ENCODE measurements around the gene TMPRSS6.
A peak's percentile ranks its signal among the peaks of the same experiment; 100 is the strongest.

TMPRSS6 gene

DNA sequence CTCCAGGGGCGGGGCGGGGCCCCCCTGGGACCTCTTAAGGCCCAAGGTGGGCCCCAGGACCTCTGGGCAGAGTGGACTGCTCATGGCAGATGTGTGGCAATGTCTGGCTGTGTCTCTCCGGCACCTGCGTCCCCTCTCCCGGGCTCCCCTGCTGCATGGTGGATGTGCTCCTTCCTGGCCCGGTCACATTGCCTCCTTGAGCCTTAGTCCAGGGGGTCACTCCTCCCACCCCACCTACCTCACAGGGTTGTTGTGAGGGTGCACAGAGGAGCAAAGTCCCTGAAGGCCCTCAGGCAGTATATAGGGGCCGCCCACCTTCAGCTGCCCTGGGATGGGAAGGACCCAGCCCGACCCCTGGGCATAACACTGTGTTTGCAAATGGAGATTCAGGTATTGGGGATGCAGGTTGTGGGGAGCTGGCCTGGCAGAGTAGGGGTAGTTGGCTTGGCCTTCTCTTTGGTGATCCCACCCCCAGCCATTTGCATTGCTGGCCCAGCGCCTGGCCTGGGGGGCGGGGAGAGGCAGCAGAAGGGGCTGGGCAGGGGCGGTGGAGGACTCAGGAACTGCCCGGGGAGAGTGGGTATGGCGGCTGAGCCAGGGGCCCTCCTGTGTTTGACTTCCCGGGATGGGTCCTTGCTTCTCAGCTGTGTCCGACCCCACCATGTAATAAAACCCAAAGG lies 46.7 kb downstream of the TMPRSS6 start:
- DNase-seq: no peak

DNA sequence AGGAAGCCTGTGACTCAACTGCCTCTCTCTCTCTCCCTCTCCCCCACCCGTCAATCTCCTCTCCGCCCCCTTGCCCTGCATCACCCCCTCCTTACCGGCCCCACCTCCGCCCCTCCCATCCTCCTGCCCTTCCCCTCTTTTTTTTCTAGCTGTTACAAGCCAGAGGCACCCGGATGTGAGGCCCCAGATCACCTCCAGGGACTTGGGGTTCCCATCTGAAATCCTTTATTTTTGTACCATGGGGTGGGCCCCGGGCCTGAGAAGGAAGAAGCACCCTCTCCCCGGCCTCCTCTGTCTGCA lies 47.2 kb downstream of the TMPRSS6 start:
- no peak for DNase-seq

DNA sequence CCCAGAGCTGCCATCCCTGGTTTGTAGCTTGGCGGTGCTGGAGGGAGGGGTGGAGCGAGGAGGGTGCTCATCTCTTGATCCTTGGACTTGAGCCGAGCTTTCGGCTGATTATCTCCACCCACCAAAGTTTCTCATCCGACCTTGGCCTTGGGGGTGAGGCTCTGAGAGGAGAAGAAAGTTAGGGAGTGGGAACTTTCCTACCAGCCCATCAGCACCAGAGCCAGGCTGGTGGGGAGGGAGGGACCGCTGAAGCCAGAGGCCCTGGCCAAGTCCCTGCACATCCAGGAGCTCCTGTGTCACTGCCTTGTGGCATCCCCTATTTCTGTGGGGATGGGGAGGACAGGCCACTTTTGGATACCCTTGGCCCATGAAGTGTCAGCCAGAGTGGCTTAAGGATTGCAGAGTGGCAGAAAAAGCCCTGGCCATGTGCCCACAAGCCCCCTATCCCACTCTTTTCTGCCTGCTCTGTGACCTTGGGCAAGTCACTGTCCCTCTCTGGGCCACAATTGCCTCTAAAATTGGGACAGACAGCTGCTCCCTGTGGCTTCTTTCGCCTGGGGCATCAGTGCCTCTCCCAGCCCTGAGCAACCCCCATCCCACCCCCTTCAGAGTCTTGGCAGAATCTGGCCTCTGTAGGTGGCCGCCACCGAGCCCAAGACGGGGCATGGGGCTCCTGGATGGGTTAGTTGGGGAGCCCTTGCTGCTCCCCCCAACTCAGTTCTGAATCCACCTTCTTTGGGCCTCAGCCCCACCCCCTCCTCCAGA lies 47.7 kb downstream of the TMPRSS6 start:
- DNase-seq: no peak

DNA sequence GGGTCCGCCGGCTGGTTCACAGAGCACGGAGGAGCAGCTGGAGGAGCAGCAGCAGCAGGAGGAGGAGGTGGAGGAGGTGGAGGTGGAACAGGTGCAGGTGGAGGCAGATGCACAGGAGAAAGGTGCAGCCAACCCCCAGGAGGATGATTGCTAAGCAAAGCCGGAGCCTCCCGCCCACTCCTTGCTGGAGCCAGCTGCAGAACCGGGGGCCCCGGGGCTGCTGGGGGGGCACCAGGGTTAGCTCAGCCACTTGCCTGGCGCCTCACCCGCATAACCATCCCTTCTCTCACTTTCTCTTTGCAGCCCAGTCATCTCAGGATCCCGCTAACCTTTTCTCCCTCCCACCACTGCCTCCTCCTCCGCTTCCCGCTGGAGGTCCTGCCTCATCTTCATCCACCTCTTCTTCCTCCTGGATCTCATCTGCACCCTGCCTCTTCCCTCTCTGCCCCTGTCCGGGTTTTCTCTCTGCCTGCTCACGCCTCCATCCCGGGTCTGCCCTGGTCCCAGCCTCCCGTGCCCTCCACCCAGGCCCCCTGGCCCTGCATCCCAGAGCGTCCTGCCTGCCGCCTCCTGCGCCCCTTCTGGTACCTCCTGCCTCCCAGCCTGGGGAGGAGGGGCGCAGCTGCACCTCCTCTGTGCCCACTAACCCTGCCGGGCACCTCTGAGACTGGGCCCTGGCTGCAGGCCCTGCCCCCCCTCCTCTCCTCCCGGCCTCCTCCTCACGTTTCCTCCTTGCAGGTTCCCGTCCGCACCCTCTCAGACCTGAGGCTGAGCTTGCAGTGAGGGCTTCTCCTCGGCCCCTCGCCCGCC lies 48.5 kb downstream of the TMPRSS6 start:
- DNase-seq: peak; percentile 47

DNA sequence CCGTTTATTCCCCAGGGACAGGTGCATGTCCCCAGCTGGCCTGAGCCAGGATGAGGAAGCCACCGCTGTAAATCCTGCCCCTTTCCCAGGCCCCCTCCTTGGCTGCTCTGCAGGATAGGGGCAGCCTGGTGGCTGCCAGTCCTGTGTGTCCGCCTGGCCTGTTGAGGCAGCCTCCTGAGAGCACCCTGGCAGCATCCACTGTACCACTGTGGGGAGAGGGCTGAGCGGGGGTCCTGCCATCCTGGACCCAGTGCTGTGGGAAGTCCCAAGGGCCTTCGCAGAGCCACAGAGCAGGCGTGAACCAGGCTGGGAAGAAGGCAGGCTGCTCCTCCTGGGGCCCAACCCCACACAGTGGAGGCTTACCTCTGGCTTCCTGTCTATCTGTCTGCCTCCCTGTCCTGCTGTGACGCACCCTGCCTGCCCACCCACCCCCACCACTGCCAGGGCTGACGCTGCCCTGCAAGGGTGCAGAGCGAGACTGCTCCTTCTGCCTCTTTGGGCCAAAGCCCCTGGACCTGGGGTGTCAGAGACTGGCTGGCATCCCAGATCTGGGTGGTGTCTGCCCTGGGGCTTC lies 49.5 kb downstream of the TMPRSS6 start:
- DNase-seq: no peak

DNA sequence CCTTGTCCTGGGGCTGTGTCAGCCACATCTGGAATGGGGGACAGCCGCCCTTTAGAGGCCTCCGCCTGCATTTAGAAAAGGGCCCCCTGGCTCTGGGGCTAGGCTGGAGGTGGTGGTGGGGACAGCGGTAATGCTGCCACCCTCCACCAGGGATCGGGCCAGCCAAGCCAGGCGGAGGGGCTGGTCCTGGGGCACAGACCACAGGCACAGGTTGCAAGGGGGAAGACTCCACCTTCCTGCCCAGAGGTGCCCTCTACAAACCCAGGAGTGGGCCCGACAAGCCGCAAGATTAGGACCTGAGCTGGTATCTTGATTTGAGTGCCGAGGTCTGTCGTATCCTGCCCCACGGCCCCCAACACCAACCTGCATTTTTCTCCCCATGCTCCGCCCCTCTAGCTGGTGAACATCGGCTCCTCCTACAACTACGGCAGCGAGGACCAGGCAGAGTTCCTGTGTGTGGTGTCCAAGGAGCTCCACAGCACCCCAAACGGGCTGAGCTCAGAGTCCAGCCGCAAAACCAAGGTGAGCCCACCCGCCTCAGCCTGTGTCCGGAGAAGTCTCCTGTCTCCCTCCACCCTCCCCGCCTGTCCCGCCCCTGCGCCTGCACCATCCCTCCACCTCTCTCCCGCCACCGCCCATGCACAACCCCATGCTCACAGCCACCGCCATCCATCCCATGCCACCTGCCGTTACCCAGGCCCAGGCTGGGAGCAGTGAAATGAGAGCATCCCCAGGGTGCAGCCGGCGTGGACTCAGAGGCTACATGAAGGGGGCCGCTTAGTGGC lies 50.4 kb downstream of the TMPRSS6 start:
- DNase-seq: no peak

DNA sequence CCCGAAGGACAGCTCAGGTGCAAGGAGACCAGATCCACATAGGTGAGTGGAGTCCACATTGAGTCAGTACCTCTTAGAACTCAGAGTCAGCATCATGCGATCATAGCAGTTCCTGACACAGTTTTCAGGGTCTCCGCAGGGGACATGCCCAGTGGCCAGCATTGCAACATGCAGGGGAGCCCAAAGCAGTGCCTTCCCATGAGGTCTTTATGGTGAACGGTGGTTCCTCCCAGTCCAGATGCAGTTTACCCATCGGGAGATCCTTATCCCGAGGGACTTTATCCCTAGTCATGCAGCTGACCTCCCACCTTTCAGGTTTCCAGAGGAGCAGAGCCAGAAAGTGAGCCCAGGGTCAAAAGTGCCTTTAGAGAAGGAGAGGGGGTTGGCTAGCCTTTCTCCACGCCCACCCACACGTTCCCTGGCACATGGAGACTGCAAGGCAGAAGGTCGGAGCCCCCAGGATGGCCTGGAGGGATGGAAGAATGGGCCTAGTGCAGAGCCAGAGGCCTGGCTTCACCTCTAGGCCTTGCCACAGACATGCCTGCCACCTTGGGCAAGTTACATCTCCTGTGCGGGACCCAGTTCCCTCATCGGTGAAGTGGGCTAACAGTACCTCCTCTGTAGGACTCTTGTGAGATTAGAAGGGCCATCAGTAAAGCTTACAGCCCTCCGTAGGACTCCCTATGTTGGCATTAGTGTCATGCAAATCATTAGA lies 51.6 kb downstream of the TMPRSS6 start:
- DNase-seq: no peak

DNA sequence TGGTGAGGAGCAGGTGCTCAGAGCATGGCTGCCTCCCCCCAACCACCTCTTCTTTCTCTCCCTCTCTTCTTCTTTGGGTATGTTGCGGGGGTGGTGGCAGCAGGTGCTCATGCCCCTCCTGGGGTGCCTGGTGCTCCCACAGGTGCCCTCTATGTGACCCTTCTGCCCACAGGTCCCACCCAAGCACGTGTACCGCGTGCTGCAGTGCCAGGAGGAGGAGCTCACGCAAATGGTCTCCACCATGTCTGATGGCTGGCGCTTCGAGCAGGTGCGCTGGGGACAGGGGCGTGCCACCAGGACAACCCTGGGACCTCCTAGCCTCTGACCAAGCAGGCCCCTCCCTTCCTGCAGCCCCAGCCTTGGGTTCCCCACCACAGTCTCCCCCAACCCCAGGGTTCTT lies 52.3 kb downstream of the TMPRSS6 start:
- DNase-seq: no peak

DNA sequence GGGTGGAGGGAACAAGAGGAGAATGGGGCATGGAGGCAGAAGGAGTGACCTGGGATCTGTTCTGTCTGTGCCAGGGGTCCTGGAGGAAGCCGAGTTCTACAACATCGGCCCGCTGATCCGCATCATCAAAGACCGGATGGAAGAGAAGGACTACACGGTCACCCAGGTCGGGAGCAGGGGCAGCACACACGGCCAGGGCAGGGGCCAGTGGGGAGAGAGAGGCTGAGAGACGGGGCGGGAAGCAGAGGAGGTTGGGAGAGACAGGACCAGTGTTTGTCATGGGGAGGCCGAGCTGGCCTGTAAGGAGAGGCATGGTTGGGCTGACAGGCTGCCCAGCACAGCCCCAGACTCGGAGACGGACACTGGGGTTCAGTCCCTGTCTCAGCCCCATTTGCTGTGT lies 53.3 kb downstream of the TMPRSS6 start:
- DNase-seq: no peak

DNA sequence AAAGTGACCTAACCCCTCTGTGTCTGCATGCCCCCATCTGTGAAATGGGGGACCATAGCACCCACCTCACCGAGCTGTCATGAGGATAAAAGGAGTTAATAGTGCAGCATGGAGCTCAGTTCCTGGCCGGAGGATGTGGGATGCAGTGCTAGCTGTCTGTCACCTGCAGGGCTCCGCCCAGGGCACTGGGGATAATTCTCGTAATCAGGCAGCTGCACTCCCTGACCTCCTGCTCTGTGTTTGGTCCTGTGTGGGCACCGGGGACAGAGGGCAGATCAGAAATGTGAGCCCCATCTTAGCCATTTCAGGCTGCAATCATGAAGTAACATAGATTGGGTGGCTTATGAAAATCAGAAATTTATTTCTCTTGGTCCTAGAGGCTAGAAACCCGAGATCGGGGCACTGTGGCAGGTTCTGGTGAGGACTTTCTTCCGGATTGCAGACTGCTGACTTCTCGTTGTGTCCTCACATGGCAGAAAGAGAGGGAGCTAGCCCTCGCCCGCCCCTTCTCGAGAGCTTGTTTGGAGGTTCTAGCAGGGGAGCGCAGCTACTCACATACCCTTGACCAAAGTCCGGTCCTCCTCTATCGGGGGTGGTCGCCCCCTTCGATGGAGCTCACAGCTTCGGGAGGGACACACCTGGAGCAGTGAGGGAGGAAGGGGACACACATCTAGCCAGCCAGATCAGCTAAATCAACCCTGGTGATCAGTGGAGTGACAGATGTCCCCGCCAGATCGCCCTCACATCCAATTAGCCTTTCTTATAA lies 54.7 kb downstream of the TMPRSS6 start:
- no peak for DNase-seq

DNA sequence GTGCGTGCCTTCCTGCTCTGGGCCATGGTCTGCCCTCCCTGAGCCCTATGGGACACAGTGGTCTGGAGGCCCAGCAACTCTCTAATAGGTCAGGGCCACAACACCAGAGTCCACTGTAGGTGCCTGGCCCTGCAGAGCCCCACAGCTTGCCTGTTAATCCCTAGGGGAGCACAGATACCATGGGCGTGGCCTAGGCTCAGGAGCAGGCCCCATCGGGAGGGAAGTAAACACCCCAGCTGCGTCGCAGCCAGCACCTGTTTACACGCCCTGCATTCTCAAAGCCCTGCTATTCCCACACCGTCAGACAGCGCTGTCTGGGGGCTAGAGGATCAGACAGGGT lies 55.5 kb downstream of the TMPRSS6 start:
- no peak for DNase-seq

DNA sequence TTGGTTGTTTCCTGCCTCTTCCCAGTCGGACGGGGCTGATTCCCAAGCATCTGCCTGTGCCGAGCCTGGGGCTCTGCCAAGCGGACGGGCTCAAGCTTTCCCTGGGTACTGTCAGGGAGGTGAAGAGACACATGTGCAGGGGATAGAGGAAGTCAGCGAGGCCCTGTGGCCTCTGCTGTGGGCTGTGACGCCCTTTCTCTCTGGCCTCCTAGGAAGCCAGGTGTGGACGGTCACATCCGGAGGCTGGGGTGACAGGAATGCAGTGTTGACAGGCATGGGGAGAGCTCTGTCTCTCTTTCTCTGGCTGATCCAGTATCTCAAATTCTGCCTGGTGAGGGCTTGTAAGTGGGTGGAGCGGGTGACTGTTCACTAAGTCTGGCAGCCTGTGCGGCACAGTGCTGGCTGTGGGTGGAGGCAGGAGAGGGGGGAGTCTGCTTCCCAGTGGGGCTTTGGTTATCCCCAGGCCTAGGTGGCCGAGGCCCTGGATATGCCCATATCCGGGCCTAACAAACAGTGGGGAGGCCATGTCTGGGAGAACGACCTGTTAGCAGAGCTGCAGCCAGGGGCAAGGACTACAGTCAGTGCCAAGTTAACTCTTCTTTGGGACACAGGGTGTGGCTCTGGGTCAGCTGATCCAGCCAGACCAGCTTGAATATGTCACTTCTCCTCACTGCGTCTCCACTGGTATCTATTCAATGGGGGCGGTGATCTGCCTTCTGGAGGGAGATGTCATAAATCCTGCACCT lies 56.0 kb downstream of the TMPRSS6 start:
- no peak for DNase-seq

DNA sequence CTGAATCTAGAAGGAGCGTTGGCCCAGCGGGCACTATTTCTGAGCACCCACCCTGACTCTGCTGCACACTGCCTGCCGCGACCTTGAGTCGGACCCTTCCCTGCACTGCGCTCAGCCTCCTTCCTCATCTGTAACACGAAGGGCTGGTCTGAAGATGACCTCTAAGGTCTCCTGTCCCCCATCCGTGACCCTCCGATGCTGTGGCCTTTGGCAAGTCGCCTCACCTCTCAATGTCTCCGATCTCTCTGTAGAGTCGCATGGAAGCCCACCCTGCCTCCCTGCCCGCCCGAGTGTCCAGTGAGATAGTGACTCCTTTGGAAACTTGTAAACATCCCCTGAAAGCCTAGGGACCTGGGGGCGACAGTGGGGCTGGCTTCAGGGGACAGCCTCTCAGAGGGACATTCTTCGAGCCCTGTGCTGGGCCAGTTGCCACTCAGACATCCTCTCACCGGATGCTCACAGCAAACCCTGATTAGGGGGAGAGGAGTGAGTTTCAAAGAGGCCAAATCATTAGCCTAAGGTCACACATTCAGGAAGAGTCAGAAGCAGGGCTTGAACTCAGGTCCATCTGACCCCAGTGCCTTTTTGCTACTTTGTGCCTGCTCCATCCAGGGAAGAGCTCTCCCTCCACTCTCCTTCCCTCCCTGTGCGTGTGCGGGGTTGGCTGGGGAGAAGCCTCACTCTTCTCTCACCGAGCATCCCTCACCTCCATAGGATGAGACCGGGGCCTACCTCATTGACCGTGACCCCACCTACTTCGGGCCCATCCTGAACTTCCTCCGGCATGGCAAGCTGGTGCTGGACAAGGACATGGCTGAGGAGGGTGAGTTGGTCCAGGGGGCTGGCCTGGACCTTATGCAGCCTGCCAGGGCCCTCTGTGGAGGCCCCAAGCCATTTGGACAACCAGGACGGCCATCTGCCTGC lies 56.9 kb downstream of the TMPRSS6 start:
- DNase-seq: no peak

DNA sequence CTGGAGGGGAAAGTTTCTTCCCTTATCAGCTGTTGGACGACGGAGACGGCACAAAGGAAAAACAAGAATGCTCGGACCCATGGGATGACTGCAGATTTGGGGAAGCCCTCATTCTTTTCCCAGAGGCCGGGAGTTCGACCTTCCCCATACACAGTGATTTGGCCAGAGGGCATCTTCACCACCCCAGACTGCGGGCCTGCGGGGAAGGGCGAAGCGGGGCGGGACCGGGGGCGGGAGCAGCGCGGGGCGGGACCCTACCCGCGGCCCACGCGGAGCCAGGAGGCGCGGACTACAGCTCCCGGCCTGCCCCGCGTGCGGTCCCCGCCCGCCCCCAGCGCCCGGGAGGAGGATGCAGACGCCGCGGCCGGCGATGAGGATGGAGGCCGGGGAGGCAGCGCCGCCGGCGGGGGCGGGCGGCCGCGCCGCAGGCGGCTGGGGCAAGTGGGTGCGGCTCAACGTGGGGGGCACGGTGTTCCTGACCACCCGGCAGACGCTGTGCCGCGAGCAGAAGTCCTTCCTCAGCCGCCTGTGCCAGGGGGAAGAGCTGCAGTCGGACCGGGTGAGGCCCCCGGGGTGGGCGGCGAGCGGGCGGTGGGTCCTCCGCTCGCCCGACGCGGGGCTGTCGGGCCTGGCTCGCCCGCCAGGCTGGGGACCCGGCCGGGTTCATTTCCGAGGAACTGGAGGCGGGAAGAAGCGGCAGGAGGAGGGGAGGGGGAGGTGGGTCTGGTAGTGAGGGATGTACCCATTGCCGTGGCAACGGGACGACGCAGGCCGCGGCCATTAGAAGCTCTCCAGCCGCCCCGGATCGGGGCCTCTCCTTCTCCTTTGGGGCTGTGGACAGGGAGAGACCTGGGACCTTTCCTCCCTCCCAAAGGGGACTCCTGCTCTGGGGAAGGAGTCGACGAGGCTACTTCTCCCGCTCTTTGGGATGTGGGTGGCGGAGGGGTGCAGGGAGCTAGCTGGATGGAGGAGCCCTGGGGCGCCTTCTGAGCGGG lies 57.8 kb downstream of the TMPRSS6 start, which contains the start of gene KCTD17:
Gene KCTD17 (plus strand): TSS at position 352 of the 995 bp plus-strand sequence. CDS start 19 bp downstream, at position 371.
- no peak for DNase-seq

DNA sequence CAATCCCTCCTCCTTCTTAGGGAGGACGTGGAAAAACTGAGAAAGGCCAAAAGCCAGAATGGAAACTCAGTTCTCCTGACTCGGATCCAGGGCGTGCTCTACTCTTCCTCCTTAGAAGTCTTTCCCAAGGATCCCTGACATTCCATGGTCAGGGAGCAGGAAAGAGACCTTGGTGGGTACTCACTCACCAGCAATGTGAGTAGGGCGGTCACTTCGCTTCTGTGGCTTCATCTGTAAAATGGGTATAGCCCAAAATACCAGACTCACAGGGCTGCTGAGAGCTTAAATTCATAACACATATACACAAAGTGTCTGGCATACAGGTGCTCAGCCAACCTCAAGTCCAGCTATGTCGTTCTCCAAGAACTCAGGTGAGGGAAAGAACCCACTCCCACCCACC lies 58.6 kb downstream of the TMPRSS6 start:
- DNase-seq: no peak

DNA sequence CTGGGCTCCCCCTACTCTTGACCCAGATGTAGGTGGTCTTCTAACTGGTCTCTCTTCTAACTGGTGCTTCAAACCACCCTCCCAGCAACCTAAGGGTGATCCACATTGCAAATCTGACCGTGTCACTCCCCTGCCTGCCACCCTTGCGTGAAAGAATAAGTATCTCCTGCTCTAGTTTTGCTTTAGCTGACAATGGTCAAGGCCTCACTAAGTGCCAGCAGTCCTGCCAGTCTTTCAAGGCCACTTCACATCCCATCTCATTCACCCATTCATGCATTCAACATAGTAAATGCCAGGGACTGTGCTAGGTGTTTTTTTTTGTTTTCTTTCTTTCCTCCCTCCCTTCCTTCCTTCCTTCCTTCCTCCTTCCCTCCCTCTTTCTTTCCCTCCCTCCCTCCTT lies 60.3 kb downstream of the TMPRSS6 start:
- no peak for DNase-seq

DNA sequence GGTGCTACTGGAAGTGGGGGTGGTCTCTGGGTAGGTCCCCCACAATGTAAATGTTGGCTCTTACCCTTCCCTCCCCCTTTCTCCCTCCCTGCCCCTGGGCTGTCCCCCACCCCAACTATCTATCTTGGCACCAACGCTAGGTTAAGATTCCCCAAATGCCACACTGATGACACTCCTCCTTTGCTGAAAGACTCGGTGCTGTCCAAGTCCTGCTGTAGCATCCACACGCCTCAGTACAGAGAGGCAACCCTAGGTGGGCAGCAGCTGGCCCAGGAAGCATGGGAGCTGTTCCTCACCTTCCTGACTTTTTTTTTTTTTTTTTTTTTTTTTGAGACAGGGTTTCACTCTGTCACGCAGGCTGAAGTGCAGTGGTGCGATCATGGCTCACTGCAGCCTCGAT lies 61.4 kb downstream of the TMPRSS6 start:
- no peak for DNase-seq

DNA sequence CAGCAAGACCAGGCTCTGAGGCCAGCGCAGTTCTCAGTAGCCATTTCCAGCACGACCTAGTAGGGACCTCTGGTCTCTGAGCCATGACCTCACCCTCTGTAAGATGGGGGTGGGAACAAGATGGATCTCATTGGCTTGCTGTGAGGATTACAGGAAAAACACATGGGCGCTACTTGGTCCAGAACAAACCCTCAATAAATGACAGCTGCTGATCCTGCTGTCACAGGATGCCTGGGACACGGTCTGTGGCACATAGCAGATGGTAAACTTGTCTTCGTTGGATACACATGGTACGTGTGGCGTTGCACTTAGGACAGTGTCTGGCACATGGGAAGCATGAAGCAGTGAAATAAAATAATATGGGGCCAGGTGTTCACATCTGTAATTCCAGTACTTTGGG lies 62.5 kb downstream of the TMPRSS6 start:
- no peak for DNase-seq
